BE2C (cell line): ENCODE measurements around the gene CCR9.

Experiments used
- DNase-seq: peaks from one replicate; pipeline ENCODE4 v3.0.0-alpha.2; 2020
- H3K27me3 ChIP-seq: fragments of 250-450 bp; sonication (Bioruptor Pico); 2 replicates; pipeline ENCODE4 v1.5.1; 2020; ENCODE audit warnings: mild to moderate bottlenecking
- H3K36me3 ChIP-seq: fragments of 250-450 bp; sonication (Bioruptor Pico); 2 replicates; pipeline ENCODE4 v1.5.1; 2020; ENCODE audit warnings: mild to moderate bottlenecking
- H3K4me1 ChIP-seq: fragments of 250-450 bp; sonication (Bioruptor Pico); 2 replicates; pipeline ENCODE4 v1.5.1; 2020
- H3K4me3 ChIP-seq: 2 replicates; pipeline ENCODE4 v1.5.1; 2011; ENCODE audit warnings: low read depth, low read length
- H3K9me3 ChIP-seq: fragments of 250-450 bp; sonication (Bioruptor Pico); 2 replicates; pipeline ENCODE4 v1.5.1; 2020
- CTCF ChIP-seq: IDR thresholded peaks from 2 replicates; pipeline ENCODE4 v1.5.1; 2012; ENCODE audit warnings: mild to moderate bottlenecking, low read depth, low read length

The CCR9 gene

GRCh38 chr3:45922950-45923590, 36.7 kb downstream of the CCR9 start:
- Histone ChIP-seq H3K36me3 (no peaks in the 10 kb centered on the region), H3K4me1 (no peaks in the 10 kb centered on the region)

GRCh38 chr3:45923755-45924154, 37.4 kb downstream of the CCR9 start:
- Histone ChIP-seq H3K9me3 (no peaks in the 10 kb centered on the region), H3K27me3 (no peaks in the 10 kb centered on the region), H3K4me1 (no peaks in the 10 kb centered on the region), H3K4me3 (no peak overlapping the region), H3K36me3 (no peaks in the 10 kb centered on the region)
- DNase-seq, result no peak
- no peak for TF ChIP-seq CTCF

More at GRCh38 chr3:45922950-45923590, 36.7 kb downstream of the CCR9 start:
- no peak for TF ChIP-seq CTCF
- Histone ChIP-seq H3K27me3 (no peaks in the 10 kb centered on the region), H3K9me3 (no peaks in the 10 kb centered on the region), H3K4me3 (no peak overlapping the region)
- no peak for DNase-seq

- no peaks in the 10 kb centered on the region for H3K9me3 ChIP-seq
- H3K27me3 ChIP-seq, result no peaks in the 10 kb centered on the region
- TF ChIP-seq CTCF, result no peak
- no peaks in the 10 kb centered on the region for H3K4me1 ChIP-seq
- no peaks in the 10 kb centered on the region for H3K36me3 ChIP-seq
- DNase-seq, result no peak
- H3K4me3 ChIP-seq, result no peak overlapping the region
Measured at GRCh38 chr3:45927881-45928280, 41.5 kb downstream of the CCR9 start.

- peak; percentile 72 for TF ChIP-seq CTCF
- no peak overlapping the region for H3K4me3 ChIP-seq
- DNase-seq, result peak; percentile 36
- H3K9me3 ChIP-seq, result no peaks in the 10 kb centered on the region
- H3K36me3 ChIP-seq, result no peaks in the 10 kb centered on the region
- H3K27me3 ChIP-seq, result no peaks in the 10 kb centered on the region
- H3K4me1 ChIP-seq, result no peaks in the 10 kb centered on the region
Measured at GRCh38 chr3:45929042-45929679, 42.8 kb downstream of the CCR9 start.

GRCh38 chr3:45931496-45931895, 45.2 kb downstream of the CCR9 start:
- no peaks in the 10 kb centered on the region for H3K27me3 ChIP-seq
- H3K4me1 ChIP-seq, result no peaks in the 10 kb centered on the region
- no peak overlapping the region for H3K4me3 ChIP-seq
- no peaks in the 10 kb centered on the region for H3K9me3 ChIP-seq
- DNase-seq, result no peak
- no peaks in the 10 kb centered on the region for H3K36me3 ChIP-seq
- TF ChIP-seq CTCF, result no peak

GRCh38 chr3:45932112-45932511, 45.8 kb downstream of the CCR9 start:
- TF ChIP-seq CTCF, result no peak
- no peak for DNase-seq
- H3K4me3 ChIP-seq, result no peak overlapping the region
- H3K27me3 ChIP-seq, result no peaks in the 10 kb centered on the region
- H3K36me3 ChIP-seq, result no peaks in the 10 kb centered on the region
- no peaks in the 10 kb centered on the region for H3K9me3 ChIP-seq
- H3K4me1 ChIP-seq, result no peaks in the 10 kb centered on the region
